Upper lobe of right lung (tissue), 1 donor: ENCODE results near the gene TTC7B. TPM values are rescaled to one million over a fixed set of nuclear protein-coding genes. Genes with fewer than 3 reads are reported as not detected.

Experiments used
- ATAC-seq: fragments of 200-7000 bp; cut with Tn5 transposase; one replicate; pipeline ENCODE4 v1.9.1; 2020; ENCODE audit warnings: mild to moderate bottlenecking, moderate library complexity
- DNase-seq: peaks from one replicate; pipeline ENCODE4 v3.0.0-alpha.2; 2020
- H3K27ac ChIP-seq: fragments of 200-600 bp; one replicate; pipeline ENCODE4 v1.8.0; 2022
- H3K27me3 ChIP-seq: fragments of 200-600 bp; one replicate; pipeline ENCODE4 v1.8.0; 2022; ENCODE audit warnings: mild to moderate bottlenecking
- H3K36me3 ChIP-seq: fragments of 200-600 bp; one replicate; pipeline ENCODE4 v1.8.0; 2022
- H3K4me1 ChIP-seq: fragments of 200-600 bp; one replicate; pipeline ENCODE4 v1.8.0; 2022
- H3K4me3 ChIP-seq: fragments of 200-600 bp; one replicate; pipeline ENCODE4 v1.8.0; 2022; ENCODE audit warnings: mild to moderate bottlenecking
- H3K9me3 ChIP-seq: fragments of 200-600 bp; one replicate; pipeline ENCODE4 v1.8.0; 2022
- intact Hi-C: fragments of 100-400 bp; cut with DNase I; formaldehyde crosslinking; loops from one replicate; pipeline ENCODE4 v1.11.0; 2022
- total RNA-seq: library from RNA; stranded (reverse); fragmentation: NEBNext Ultra II Directional; extraction: Animal tissue kit (Norgen Biotek cat#: 25700); gene quantifications from one replicate; pipeline ENCODE4 v1.2.1, GENCODE V29; 2021
- TF ChIP-seq, protein P1 (sequence below): fragments of 200-600 bp; IDR thresholded peaks from one replicate; pipeline ENCODE4 v1.8.0; 2022; ENCODE audit warnings: antibody characterized with exemption
- donor health status: DM: no; HTN: yes; CAD: no; lungs with severe emphysema.

Gene TTC7B
- total RNA-seq, 1 donor from 2014 or later, result 41.5 TPM

DNA sequence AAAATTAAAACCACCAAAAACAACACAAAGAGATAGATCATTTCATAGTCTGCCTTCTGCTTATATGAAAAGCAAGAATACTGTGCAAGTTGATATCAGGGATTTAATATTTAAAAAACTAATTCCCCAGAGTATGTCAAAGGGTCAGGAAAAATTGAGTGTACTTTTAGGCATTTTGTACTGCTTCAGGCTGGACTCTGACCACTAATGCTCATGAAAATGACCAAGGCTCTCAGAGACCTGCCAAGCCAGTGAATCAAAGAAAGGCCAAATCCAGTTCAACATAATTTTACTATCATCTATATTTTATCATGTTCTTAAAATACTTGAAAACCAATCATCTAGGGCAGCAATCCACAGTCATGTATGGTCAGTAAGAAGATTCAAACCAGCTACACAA lies 66.0 kb downstream of the TTC7B start:
- no peak for ATAC-seq
- Histone ChIP-seq H3K9me3 (peaks cover 14% of the 10 kb centered on the region), H3K36me3 (no peaks in the 10 kb centered on the region), H3K4me1 (no peaks in the 10 kb centered on the region), H3K27ac (no peak overlapping the region), H3K27me3 (no peaks in the 10 kb centered on the region), H3K4me3 (no peak overlapping the region)
- intact Hi-C loops, result no loop called here
- no peak for DNase-seq
- TF ChIP-seq, protein P1, sequence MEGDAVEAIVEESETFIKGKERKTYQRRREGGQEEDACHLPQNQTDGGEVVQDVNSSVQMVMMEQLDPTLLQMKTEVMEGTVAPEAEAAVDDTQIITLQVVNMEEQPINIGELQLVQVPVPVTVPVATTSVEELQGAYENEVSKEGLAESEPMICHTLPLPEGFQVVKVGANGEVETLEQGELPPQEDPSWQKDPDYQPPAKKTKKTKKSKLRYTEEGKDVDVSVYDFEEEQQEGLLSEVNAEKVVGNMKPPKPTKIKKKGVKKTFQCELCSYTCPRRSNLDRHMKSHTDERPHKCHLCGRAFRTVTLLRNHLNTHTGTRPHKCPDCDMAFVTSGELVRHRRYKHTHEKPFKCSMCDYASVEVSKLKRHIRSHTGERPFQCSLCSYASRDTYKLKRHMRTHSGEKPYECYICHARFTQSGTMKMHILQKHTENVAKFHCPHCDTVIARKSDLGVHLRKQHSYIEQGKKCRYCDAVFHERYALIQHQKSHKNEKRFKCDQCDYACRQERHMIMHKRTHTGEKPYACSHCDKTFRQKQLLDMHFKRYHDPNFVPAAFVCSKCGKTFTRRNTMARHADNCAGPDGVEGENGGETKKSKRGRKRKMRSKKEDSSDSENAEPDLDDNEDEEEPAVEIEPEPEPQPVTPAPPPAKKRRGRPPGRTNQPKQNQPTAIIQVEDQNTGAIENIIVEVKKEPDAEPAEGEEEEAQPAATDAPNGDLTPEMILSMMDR, result no peak

DNA sequence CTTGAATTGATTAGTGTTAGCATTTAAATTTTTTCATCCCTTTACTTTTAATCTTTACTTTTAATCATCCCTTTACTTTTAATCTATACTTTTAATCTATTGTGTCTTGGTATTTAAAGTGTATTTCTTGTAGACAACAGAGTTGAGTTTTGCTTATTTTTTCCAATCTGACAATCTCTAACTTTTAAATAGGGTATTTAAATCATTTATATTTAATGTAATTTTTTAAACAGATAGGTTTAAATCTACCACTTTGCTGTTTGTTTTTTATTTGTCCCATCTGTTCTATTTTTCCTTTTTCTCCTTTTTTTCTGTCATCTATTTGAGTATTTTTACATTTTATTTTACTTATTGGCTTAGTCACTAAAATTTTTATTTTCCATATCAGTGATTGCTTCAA lies 68.3 kb downstream of the TTC7B start:
- intact Hi-C loops, result no loop called here
- no peak for DNase-seq
- H3K27ac ChIP-seq, result no peak overlapping the region
- H3K36me3 ChIP-seq, result no peaks in the 10 kb centered on the region
- H3K9me3 ChIP-seq, result peaks cover 14% of the 10 kb centered on the region
- no peaks in the 10 kb centered on the region for H3K27me3 ChIP-seq
- no peaks in the 10 kb centered on the region for H3K4me1 ChIP-seq
- no peak for ATAC-seq
- TF ChIP-seq, protein P1, result no peak
- H3K4me3 ChIP-seq, result no peak overlapping the region

DNA sequence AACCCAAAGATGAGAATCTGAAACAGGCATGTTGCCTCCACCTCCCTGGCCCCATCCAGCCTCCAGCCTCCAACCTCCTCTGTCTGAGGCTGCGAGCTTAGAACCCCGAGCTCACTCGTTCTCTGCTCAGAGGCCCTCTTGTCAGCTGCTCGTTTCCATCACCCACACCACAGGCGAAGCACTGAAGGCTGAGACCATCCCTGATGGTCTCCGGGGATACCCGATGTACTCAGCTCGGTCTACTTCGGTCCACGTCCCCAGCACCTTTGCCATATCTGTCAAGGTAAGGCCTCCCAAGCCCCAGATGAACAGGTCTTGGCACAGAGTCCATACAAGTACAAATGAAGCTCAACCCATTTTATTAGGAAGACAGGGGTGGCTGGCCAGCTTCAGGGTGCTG lies 72.4 kb downstream of the TTC7B start:
- no peak overlapping the region for H3K27ac ChIP-seq
- peaks cover 6% of the 10 kb centered on the region for H3K9me3 ChIP-seq
- no peaks in the 10 kb centered on the region for H3K36me3 ChIP-seq
- intact Hi-C loops, result no loop called here
- H3K4me1 ChIP-seq, result no peaks in the 10 kb centered on the region
- TF ChIP-seq, protein P1, result no peak
- ATAC-seq, result no peak
- H3K4me3 ChIP-seq, result no peak overlapping the region
- H3K27me3 ChIP-seq, result no peaks in the 10 kb centered on the region
- no peak for DNase-seq

DNA sequence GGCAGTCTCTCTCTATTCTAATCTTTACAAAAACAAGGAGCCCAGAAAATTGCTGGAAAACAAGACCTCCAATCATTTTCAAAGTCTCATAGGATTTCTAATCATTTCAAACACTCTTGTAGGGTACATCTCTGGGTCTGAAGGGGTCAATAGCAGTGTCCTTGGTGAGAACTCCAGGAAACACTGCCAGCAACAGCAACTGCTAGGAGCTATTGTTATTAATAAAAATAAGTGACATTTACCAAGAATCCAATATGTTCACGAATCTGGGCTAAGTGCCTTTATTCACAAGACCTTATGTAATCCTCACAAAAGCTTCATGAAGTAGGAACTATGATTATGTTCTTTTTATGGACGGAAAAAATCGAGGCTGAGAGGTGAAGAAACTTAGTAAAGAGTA lies 72.8 kb downstream of the TTC7B start:
- DNase-seq (no peak), ATAC-seq (no peak)
- Histone ChIP-seq H3K4me3 (no peak overlapping the region), H3K27me3 (no peaks in the 10 kb centered on the region), H3K4me1 (no peaks in the 10 kb centered on the region), H3K9me3 (peaks cover 2% of the 10 kb centered on the region), H3K36me3 (no peaks in the 10 kb centered on the region), H3K27ac (no peak overlapping the region)
- intact Hi-C loops, result no loop called here
- TF ChIP-seq, protein P1, result no peak

DNA sequence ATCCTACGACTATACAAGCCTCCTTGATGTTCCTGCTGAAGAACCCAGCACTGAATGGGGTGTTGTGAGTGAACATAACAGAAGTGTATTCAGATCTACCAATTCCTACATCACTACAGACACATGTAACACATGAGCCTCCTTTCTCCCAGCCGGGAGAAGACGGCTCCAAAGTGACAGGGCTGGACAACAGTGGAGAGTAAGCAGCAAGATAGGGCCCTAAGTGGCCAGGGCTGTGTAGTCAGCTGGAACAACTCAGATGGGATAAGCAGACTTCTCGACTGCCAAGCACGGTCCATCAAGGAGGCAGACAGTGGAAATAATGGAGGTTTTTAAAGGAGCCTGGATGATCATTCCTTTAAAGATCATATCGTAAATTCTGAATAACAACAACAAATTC lies 73.5 kb downstream of the TTC7B start:
- ATAC-seq (no peak), DNase-seq (no peak)
- intact Hi-C loops, result no loop called here
- Histone ChIP-seq H3K4me1 (no peaks in the 10 kb centered on the region), H3K4me3 (no peak overlapping the region), H3K27ac (no peak overlapping the region), H3K27me3 (no peaks in the 10 kb centered on the region), H3K9me3 (no peaks in the 10 kb centered on the region), H3K36me3 (no peaks in the 10 kb centered on the region)
- TF ChIP-seq, protein P1, result no peak

DNA sequence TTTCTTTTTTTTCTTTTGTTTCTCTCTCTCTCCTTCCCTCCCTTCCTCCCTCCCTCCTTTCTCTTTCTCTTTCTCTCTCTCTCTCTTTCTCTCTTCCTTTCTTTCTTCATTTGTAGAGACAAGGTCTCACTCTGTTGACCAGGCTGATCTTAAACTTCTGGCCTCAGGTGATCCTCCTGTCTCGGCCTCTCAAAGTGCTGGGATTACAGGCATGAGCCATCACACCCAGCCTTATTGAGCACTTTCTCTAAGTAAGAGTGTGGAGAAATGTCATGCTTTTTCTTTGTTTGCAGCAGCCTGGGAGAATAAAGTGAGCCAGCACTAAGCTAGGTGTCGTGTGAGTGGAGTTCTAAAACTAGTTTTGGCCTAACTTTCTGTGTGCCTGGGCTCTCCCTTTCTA lies 74.0 kb downstream of the TTC7B start:
- ATAC-seq (no peak), DNase-seq (no peak)
- H3K27ac ChIP-seq, result no peak overlapping the region
- H3K4me3 ChIP-seq, result no peak overlapping the region
- H3K9me3 ChIP-seq, result no peaks in the 10 kb centered on the region
- TF ChIP-seq, protein P1, result no peak
- no peaks in the 10 kb centered on the region for H3K4me1 ChIP-seq
- H3K36me3 ChIP-seq, result no peaks in the 10 kb centered on the region
- intact Hi-C loops, result no loop called here
- no peaks in the 10 kb centered on the region for H3K27me3 ChIP-seq
